Coronary artery (tissue), 2 donors: Measurements from ENCODE around the gene PCGF3.

ENCODE experiments used
- DNase-seq: peaks from one replicate; pipeline ENCODE4 v3.0.0-alpha.2; 2017; ENCODE audit warnings: low spot score
- H3K27ac ChIP-seq, 2 donors: fragments of 200-600 bp; sonication (generic); one replicate each; pipeline ENCODE4 v1.5.1; 2016 to 2019
- H3K4me3 ChIP-seq: fragments of 200-600 bp; sonication (generic); 2 replicates; pipeline ENCODE4 v1.5.1; 2016; ENCODE audit warnings: mild to moderate bottlenecking, moderate library complexity
- CTCF ChIP-seq: fragments of 200-600 bp; sonication (generic); IDR thresholded peaks from one replicate; pipeline ENCODE4 v1.5.1; 2019; ENCODE audit warnings: antibody characterized with exemption

The PCGF3 gene

GRCh38 chr4:685679-686412 is 19.8 kb upstream of the PCGF3 start:
- TF ChIP-seq CTCF: no peak
- Histone ChIP-seq H3K27ac (no peak overlapping the region), H3K4me3 (no peak overlapping the region)
- no peak for DNase-seq

- peak; percentile 74 for DNase-seq
- peak overlapping the region in 1 of 2 donors; percentile 91 for H3K27ac ChIP-seq
- peak overlapping the region; percentile 60 for H3K4me3 ChIP-seq
- TF ChIP-seq CTCF: no peak
These were observed 19.1 kb upstream of the PCGF3 start for GRCh38 chr4:686413-687040.

GRCh38 chr4:687048-687970 is 18.3 kb upstream of the PCGF3 start:
- Histone ChIP-seq H3K4me3 (peak overlapping the region; percentile 60), H3K27ac (peak overlapping the region; percentile 9 to 91)
- DNase-seq: peak; percentile 91
- TF ChIP-seq CTCF: no peak

DNA sequence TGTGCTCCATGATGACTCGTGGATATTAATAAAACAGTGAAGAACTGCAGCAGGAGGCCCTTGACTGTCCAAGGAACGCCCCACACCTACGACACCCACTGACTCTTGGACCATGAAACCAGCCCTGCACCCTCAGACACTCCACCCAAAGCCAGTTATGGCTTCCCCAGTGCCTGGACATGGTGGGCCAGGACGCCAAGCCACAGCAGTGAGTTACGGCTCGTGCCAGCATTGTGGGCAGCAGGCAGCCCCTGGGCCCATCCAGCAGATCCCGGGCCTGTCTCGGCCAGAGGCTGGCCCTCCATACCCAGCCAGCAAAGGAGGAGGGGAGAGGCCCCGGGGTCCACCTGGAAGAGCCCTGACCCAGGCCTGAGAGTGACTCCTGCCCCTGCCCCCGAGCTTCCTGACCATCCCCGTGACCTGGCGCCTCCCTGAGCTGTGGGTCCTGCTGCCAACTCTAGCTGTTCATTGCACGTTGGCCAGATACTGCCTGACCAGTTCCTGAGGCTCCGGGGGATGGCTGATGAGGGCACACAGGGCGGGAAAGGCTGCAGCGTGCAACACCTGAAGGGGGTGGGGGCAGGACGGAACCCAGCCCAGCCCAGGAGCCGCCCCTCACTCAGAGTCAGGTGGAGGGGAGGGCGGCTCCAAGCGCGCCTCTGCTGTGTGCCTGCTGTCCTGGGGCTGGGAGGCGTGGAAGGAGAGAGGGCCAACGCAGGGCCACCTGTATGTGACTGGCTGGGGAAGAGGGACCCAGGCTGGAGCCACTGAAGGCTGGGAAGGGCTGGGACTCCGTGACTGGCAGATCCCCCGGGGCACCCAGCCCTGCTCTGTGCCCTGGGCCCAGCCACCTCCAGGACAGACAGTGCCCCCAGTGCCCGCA is 17.4 kb upstream of the PCGF3 start:
- peak overlapping the region; percentile 79 for H3K4me3 ChIP-seq
- peak overlapping the region; percentile 62 to 91 for H3K27ac ChIP-seq
- no peak for DNase-seq
- TF ChIP-seq CTCF: no peak

GRCh38 chr4:688854-689681 is 16.6 kb upstream of the PCGF3 start, which contains the start of gene SLC49A3:
Gene SLC49A3, minus strand, starts transcription at chr4:689151. Its CDS starts 24 bp downstream, at chr4:689127.
- no peak for DNase-seq
- no peak for TF ChIP-seq CTCF
- H3K27ac ChIP-seq: peak within 1 kb of the TSS; percentile 62 to 91
- peak within 1 kb of the TSS; percentile 79 for H3K4me3 ChIP-seq
